Stimulated activated CD8-positive, alpha-beta memory T cell treated with anti-CD3 and anti-CD28 coated beads, Interleukin-7, amount 100 ng/mL, for 1 hour (primary cell): ENCODE measurements around the gene SELP.

ENCODE experiments used
- DNase-seq, 2 donors: peaks; one replicate each; pipeline ENCODE4 v3.0.0-alpha.2; 2020; ENCODE audit warnings: low read depth in 2 of 2

SELP gene

DNA sequence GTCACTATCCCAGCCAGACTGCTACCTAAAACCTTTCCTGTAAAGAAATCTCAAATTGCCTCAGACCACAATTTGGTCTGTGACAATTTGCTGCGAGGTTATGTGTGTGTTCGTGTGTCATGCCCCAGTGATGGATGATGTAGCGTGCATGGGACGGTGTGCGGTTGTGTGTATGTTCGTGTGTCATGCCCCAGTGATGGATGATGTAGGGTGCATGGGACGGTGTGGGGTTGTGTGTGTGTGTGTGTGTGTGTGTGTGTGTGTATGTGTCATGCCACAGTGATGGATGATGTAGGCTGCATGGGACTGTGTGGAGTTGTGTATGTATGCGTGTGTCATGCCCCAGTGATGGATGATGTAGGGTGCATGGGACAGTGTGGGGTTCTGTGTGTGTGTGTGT is 9.4 kb downstream of the SELP start:
- DNase-seq, result no peak

DNA sequence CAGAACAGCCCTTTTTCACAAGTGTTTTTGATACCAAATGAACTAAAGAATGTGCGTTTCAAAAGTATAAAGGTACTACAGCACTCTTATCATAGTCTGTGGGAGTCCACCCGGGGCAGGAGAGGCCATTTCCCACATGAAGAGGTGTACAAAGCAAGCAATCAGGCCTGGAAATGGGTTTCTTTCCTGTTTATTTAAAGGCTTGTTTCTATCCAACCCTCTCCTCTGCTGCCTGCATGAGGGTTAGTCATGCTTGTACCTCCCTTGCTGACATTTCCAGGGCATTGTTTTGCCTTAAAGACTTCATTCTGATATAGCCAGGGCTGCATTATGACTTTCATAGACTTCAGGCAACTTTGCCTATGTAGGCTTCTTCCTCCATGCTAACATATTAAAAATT is 11.6 kb downstream of the SELP start:
- no peak for DNase-seq

- no peak for DNase-seq
Measured at GRCh38 chr1:169615803-169616202, 14.1 kb downstream of the SELP start.

DNA sequence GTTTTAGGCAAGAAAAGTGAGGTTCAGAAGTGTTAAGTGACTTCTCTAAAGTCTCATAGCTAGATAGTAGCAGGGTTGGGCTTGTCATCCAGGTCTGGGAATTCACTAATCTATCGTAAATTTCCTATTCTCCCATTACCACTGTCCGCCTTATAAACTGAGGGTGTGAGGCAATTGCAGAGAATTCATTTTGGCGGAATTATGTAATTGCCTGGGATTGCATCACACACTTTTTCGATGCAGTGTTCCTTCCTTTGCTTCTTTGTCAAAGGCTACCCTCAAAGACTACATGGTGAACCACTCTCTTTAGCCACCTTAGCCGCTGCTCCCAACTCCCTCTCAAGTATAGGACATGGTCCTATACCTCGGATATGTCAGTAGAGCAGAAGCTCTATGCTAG is 19.1 kb downstream of the SELP start:
- no peak for DNase-seq

GRCh38 chr1:169610108-169610507 is 19.8 kb downstream of the SELP start:
- no peak for DNase-seq

GRCh38 chr1:169608226-169608625 is 21.7 kb downstream of the SELP start:
- no peak for DNase-seq

GRCh38 chr1:169604781-169605560 is 25.0 kb downstream of the SELP start:
- DNase-seq, result peak; percentile 12 to 13

GRCh38 chr1:169601096-169601881 is 28.6 kb downstream of the SELP start:
- no peak for DNase-seq

DNA sequence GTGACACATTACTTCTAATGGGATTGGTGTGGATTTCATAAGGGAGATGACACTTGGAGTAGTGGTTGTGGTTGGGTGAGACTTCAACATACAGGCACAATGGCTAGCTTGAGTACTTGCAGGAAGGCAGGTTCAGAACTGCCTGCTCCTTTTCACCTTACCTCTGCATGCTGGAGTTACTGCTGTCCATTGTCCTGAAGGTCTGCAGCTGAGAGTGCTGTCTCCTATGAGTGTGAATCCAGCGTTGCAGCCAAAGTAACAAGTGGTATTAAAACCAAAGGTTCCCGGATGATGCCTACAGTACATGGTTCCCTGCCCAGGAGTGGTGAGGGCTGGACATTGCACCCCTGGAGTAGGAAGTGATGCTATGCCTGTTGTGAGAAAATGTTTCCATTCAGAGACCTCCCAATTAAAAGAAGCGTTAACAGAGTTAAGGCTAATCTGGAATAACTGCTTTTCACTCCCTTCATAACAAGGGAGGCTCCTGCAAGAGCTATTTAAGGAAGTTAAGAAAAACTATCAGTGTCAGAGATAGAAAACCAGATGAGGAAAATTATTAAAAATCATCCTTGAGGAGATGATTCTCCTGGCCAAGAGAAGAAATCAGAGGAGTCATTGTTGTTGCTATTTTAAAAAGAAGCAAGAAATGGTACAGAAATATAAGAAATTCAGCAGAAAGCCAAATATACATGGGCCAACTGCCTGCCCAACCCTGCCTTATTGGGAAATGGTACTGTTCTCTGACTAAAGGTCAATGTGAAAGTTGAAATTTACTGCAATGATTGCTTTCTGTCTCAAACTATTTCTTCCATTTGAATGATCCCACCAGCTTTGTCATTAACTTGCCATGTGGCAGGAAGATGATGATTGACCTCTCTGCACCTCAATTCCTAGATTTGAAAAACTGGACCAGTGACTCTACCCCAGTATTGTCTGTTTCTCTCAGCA is 33.9 kb downstream of the SELP start:
- DNase-seq, result no peak

- no peak for DNase-seq
Measured at GRCh38 chr1:169594391-169594790, 35.5 kb downstream of the SELP start.

GRCh38 chr1:169590932-169591331 is 39.0 kb downstream of the SELP start:
- no peak for DNase-seq

DNA sequence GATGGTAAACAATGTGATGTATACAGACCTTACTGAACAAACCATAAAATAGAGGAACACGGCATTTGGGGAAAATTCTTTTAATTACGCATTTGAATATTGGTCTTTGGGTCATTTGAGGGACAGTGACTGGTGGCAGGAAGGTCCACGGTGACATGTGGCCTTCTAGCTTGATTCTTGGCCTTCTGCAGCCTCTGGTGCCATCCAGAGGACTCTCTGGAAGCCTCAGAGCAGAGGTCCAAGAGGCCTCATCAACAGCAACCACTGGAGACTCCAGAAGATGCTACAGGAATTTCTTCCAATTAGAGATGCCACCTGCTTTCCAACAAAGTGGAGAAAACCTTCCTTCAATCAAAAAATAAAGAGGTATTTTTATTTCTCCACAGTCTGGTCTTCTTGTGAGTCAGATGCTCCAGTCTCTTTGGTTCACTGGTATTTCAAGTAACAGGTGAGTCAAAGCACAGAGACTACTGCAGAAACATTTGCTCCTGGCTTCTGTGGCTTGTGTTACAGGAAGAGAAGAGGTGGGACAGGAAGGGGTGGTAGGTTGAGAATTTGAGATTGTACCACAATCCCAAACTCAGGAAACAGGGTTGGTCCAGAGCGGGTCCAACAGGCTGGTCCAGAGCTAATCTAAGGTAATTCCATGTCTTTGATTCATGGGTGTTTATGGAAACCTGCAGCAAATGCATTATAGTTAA is 41.0 kb downstream of the SELP start:
- no peak for DNase-seq

- no peak for DNase-seq
Measured at GRCh38 chr1:169588112-169588511, 41.8 kb downstream of the SELP start.

- DNase-seq, result peak; percentile 34 to 55
Measured at GRCh38 chr1:169586395-169587255, 43.3 kb downstream of the SELP start, which contains the start of gene F5. Gene F5 (minus strand): TSS chr1:169586481. CDS start chr1:169586386, 95 bp downstream.

DNA sequence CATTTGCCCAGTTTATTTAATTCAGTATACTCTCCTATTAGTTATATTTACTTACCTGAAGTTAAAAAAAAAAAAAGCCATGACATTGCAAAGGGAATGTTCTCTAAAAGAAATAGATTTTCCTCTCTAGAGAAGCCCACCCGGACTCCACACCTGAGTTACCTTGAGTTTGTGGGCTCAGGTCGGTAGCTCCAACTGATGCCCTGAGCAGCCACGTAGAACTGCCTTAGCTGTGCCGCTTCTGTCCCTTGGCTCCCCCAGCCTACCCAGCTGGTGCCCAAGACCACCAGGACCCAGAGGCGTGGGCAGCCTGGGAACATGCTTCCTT is 43.9 kb downstream of the SELP start:
- no peak for DNase-seq

DNA sequence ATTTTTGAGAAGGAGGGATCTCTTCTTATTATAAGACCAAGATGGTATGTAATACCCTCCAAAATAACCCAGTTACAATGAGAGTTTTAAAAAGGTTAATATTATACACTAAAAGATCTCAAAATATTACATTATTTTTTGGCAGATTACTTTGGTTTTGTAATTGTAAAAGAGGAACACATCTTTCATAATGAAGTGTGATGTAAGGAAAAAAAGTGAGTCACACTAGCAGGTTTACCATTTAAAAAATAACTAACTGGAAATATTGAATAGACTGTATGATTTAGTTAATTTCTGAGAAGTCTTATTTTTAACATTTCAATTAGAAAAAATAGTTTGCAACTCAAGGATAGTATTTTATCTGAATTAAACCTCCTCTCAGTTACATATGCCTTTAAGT is 44.7 kb downstream of the SELP start:
- no peak for DNase-seq

- DNase-seq, result no peak
Measured at GRCh38 chr1:169584483-169585144, 45.3 kb downstream of the SELP start.

GRCh38 chr1:169577981-169578738 is 51.8 kb downstream of the SELP start:
- DNase-seq, result no peak

GRCh38 chr1:169576935-169577331 is 53.0 kb downstream of the SELP start:
- DNase-seq, result no peak
